HG03060 (cell line): ENCODE data around the gene DENND4A.
A peak's percentile ranks its signal among the peaks of the same experiment; 100 is the strongest.

Experiments
- ATAC-seq: cut with Tn5 transposase; IDR thresholded peaks from one replicate; pipeline ENCODE4 v1.9.1; 2021; ENCODE audit warnings: low read depth, moderate number of reproducible peaks; ENCODE audit not compliant: unreplicated experiment

Gene DENND4A

DNA sequence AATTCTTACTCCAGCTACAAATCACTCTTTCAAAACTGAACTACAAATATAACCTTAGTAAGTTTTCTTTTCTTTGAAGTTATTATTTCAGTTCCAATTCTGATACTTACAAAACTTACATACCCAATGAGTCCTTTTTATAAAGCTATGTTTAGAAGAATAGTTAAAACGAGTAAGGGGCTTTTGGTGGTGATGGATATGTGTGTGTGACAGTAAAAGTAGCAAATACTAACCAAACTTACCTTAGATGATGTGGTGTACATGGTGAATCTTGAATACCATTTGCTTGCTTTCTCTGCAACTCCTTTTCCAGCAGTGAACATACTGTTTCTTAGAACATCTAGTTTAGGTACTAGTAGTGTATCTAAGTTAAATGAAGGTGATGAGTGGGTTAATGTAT lies 101.9 kb downstream of the DENND4A start:
- ATAC-seq: no peak

DNA sequence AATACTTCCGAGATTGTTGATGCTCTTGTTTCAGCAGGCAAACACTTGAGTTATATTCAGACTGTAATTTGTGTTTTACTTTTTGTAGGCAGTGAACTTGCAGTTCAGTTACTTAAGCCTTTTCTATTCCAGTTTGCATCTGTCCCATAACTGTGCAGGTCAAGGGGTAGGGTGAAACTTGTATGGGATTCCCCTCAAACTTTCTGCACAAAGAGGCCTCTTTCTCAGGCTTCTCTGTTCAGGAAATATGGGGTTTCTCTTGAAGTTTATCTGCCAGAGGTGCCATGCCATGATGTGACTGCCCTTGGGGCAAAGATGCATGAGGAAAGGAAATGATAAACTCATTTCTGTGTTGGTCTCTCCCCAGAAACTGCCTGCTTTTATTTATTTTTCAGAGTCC lies 103.6 kb downstream of the DENND4A start:
- no peak for ATAC-seq

DNA sequence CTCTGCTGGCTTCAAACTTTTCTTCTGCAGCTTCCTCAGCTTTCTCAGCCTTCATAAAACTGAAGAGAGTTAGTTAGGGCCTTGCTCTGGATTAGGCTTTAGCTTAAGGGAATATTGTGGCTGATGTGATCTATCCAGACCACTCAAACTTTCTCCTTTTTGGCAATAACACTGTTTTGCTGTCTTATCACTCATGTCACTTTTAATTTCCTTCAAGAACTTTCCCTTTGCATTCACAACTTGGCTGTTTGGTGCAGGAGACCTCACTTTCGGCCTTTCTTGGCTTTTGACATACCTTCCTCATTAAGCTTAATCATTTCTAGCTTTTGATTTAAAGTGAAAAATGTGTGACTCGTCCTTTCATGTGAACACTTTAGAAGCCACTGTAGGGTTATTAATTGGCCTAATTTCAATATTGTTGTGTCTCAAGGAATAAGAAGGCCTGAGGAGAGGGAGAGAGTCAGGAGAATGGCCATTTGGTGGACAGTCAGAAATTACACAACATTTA lies 109.6 kb downstream of the DENND4A start:
- ATAC-seq: no peak

DNA sequence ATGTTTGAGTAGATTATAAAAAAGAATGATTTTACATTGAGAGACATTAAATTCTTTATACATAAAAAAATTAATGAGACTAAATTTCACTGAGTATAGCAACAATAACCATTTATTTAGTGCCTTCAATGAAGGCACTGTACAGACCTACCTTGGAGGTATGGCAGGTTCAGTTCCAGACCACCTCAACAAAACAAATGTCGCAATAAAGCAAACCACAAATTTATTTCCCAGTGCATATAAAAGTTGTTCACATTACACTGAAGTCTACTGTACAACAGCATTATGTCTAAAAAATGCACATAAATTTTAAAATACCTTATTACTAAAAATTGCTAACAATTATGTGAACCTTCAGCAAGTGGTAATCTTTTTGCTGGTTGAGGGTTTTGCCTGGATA lies 111.5 kb downstream of the DENND4A start:
- ATAC-seq: no peak

DNA sequence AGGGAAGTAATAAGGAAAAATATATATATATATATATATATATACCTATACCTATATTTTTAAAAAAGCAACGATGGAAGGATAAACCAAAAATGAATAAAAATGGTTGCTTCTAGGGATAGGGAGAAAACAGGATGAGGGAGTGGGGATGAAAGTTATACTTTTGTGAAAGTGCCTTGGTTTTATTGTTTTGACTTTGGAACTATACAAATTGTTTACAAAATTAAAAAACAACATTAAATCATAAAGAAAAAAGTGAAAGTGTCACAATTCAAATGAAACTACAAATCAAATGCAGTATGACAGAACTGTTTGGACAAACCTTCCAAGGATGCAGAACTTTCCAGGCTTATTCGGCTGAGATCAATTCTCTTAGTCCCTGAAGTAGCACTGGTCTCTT lies 116.0 kb downstream of the DENND4A start:
- no peak for ATAC-seq

DNA sequence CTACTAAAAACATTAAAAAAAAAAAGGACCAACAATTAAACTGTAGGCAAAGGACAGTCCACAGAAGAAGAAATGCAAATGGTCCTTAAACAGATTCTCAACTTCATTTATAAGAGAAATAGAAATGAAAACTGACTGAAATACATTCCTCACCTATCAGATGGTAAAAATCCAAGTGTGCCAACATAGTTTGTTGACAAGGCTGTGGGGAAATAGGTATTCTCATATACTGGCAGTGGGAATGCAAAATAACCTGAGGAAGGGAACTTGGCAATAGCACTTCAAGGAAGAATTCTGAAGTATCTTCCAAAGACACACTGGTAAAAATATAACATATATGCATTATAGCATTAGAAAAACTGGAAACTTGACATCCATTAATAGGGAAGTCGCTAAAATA lies 116.5 kb downstream of the DENND4A start:
- no peak for ATAC-seq

DNA sequence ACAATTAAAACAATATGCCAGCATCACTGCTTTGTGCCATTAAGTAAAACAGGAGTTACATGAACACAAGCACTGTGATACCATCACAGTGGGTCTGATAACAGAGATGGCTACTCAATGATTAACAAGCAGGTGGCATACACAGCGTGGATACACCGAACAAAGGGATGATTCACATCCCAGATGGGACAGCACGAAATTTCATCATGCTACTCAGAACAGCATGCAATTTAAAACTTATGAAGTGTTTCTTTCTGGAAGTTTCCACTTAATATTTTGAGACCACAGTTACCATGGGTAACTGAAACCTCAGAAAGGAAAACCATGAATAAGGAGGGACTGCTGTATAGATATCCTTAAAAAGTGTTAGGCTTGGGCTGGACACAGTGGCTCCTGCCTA lies 125.8 kb downstream of the DENND4A start:
- no peak for ATAC-seq

DNA sequence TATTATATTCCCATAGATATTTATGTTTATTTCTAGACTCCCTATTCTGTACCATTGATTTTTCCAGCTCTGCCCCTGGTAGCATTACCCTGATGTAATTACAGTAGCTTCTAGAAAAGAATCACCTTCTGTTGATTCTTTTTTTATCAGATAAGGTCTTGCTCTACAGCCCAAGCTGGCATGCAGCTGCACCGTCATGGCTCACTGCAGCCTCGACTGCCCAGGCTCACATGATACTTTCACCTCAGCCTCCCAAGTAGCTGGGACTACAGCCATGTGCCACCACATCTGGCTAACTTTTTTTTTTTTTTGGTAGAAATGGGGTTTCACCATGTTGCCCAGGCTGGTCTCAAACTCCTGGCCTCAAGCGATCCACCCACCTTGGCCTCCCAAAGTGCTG lies 128.6 kb downstream of the DENND4A start:
- peak; percentile 49 for ATAC-seq

DNA sequence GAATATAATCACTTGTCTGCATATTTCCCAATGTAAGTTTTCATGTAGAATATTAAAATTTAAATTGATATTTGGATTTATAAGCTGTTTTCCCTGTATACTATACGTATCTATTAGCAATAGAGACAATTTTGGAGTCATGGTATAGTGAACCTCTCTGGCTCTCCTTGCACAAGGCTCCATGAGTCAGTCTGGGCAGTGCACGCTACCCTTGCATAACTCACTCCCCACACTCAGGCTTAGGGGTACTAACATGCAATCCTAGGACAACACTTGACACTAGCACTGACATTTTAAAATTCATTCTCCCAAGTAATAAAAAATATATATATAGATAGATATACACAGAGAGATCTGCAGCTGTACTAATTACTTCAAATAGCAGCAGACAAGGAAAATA lies 131.2 kb downstream of the DENND4A start:
- no peak for ATAC-seq

DNA sequence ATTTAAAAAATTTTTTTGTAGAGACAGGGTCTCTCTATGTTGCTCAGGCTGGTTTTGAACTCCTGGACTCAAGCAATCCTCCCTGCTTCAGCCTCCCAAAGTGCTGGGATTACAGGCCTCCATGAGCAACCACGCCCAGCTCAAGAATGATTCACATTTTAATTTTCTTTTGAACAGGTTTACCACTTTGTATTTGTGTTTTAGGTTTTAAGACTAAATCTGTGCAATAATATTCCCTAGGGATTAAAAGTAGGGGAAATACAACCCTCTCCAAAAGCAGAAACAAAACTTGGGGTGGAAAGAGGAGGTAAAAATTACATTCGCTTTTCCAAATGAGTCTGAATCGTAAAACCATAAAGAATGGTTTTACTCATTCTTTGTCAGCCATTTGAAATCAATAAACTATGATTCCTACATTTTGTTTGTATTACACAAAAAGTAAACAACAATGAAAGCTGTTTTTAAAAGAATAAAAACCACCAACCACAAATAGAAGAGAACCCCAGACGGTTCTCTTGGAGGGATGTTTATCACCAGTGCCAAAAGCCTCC lies 132.5 kb downstream of the DENND4A start:
- no peak for ATAC-seq

DNA sequence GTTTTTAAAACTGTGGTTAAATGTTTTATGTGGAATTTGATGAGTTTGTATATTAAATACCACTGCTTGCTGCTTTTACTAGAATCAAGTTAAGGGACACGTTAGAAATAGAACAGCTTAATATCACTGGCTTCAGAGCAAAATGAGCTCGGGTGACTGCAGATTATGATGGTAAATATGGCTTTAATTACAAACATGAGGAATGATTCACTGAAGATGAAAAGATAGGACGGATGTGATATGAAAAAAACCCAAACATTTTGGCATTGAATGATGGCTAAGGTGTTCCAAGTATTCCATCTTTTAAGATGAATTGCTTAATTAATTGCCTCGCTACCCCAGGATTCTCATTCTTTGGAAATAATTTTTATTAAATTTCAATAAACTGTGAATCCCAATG lies 136.6 kb downstream of the DENND4A start:
- no peak for ATAC-seq

DNA sequence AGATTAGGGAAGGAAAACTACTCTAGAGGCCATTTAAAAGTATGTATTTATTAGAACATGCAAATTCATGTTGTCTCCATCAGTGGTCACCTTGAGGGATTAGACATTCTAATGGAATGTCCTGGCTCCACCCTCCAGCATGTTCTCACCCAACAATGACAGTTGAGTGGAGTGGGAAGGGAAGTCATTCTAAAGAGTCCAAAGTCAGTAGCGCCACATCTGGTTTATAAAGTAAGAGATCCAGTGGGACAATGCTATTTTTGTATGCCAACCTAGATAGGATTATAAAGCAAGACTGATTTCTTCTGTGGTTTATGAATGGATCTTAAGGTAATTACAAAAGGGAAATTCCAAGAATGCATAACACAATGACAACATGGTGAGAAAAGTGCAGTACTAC lies 137.1 kb downstream of the DENND4A start:
- ATAC-seq: no peak

DNA sequence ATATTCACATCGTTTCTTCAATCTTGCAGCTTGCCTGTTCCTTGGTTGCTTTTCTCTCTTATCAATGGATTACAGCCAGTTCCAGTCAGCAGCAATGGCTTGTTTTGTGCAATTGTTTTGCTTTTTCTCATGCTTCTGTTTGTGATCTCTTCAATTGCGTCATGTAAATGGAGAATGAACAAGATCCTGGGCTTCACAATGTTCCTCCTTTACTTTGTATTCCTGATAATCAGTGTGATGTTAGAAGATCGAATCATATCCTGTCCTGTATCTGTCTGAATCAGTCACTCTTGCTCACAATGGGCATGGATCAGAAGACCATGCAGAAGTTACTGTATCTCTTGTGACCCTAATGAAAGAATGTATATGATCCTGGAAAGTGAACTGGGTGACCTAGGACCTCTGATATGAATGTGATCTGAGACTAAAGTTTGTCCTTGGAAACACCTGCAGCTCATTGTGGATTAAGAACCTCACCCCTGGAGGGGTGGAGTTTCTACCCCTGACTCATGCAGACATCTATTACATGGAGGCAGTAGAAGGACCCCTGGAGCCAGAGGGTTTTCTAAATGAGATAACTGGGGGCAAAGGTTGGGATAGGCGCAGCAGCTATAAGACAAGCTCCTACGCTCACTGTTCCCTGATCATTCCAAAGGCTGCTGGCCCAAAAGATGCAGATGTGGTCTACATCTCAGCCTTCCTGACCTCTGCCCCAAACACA lies 138.1 kb downstream of the DENND4A start:
- no peak for ATAC-seq

DNA sequence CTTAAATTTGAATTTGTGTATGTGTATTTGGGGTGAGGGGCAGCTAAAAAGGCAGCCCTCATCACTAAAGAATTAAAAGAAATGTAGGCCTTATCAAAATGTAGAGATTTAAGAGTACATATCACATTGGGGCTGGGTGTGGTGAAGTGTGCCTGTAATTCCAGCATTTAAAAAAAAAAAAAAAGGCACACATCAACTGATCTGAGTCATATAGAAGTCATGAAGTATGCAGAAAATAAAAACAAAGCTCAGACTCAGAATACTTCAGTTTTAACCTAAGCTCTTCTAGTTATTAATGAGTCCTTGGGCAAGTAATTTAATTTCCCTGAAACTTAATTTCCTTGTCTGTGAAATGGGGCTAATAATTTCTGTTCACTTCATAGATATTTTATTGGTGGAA lies 138.8 kb downstream of the DENND4A start:
- ATAC-seq: no peak

DNA sequence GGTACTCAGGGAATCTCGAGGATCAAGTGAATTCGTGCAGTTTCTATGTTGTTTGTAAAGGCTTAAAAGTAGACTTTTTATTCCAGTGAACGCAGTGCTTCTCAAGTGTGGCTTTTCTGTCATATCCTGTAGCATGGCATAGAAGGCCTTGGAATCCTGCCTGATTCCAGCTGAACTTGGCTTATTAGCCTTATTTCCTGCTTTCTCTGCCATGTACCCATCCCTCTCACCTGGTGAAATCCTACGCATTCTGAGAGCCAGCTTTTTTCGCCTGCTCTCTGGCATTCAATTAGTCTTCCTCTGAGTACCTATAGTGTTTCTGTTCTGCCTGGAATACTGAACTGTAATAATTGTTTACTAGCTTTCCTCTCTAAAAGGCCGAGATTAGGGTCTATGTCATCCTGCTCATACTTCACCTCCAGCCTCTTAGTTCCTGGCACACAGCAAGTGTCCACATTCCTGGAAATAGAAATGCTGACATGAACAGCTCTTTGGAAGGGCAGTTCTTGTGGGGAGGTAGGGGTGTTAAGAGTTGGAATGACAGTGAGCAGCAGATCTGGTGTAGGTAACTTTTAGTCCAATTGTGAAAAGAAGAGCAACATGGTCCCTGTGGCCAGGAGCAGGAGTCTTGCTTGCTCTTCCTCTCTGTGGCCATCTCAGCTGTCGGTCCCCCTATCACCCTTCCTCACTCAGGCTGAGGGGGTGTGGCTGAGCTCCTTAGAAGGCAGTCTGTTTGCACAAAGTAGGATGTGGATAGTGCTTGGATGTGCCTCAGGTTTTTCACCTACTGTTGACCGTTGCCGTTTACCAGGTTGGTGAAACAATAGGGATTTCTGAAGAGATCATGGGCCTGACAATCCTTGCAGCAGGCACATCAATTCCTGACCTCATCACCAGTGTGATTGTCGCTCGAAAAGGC lies 140.0 kb downstream of the DENND4A start:
- ATAC-seq: no peak

DNA sequence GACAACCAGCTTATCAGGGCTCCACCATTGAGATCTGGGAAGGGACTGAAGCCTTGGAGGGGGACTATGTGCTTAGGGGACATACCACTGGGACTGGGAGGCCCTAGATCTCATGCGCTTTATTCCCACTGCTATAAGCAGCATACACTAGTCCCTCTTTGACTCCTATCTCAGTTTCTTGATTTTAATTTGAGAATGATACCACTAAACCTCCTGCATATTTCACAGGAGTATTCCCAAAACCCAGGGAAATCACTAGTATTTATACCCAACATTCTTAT lies 141.1 kb downstream of the DENND4A start:
- ATAC-seq: no peak

DNA sequence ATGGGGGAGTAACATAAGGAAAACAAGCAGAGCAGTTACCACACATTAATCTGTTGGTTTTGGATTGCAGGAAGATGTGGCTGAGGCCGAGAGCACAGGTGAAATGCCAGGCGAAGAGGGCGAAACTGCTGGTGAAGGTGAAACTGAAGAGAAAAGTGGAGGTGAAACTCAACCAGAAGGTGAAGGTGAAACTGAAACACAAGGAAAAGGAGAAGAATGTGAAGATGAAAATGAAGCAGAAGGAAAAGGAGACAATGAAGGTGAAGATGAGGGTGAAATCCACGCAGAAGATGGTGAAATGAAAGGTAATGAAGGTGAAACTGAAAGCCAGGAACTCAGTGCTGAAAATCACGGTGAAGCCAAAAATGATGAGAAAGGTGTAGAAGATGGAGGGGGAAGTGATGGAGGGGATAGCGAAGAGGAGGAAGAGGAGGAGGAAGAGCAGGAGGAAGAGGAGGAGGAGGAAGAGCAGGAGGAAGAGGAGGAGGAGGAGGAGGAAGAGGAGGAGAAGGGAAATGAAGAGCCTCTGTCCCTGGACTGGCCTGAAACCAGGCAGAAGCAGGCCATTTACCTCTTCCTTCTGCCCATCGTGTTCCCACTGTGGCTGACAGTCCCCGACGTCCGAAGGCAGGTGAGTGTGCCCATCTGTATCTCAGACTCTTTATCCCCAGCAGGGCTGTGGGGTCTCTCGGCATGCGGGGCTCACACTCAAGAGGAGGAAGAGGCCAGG lies 141.6 kb downstream of the DENND4A start:
- ATAC-seq: no peak

DNA sequence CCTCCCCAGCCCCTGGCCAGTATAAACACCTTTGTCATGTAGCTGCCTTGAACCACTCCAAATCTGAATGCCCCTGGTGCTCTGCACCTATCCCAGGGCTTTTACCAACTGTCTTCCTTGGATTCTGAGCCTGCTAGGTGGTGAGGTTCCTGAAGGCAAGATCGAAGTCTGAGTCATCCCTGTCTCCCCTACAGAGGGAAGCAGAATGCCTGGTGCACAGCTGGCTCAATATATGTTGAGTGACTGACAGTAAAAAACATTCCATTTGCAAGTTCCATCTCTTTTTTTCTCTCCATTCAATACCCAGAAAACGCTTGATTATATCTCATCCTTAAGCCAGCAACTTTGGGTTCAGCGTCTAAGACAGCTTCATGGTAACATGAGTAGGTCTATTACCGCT lies 145.6 kb downstream of the DENND4A start:
- ATAC-seq: no peak

DNA sequence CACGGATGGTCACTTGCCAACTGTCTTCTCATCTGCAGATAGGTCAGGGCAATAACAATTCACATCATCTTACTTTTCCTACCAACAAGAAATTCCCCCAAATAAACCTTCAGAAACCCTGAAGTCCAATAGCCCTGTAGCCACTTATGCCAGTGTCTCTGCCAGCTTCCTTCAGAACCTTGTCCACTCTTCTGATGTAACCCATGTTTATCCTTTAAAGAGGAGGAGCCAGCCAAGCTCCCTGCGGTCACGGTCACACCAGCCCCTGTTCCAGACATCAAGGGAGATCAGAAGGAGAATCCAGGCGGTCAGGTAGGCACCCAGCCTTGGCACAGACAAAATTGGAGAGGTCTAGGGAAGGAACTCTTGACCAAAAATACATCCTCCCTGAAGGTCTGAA lies 146.7 kb downstream of the DENND4A start:
- ATAC-seq: no peak

DNA sequence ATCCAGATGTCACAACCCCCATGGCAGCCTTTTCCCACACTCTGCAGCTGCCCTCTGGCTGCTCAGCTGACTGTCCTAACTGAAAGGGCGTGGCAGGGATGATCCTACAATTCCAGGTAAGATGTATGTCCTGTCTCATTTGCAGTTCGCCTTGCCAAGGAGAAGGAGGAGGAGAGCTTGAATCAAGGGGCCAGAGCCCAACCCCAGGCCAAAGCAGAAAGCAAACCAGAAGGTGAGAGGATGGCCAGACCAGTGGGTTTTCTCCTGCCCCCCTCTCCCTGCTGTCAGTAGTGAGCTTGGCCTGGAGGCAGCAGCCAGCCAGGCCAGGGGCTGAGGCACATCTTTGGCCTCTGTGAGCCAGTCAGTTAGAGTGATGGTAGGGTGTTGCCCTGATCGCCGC lies 147.8 kb downstream of the DENND4A start:
- ATAC-seq: no peak

DNA sequence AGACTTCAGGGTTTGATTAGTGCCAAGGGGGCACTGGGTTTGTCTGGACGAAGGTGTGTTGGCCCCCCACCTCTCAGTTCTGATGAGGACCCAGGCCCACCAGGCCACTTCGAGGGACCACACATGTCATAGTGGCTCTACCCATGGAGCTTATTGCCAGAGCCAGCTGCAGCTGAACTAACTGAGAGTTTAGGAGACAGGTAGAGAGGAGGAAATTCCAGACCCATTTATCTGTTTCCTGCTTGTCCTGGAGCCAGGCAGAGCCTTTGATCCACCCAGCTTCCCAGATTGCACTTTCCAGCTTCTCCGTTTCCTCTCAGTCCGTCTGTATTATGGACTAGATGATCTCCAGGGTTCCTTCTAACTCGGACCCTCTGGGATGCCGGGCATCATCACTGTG lies 149.5 kb downstream of the DENND4A start:
- ATAC-seq: no peak
